NOMO-1 (cell line): ENCODE data around the gene LEMD2.
A peak's percentile ranks its signal among the peaks of the same experiment; 100 is the strongest.

Source experiments
- DNase-seq, 2 experiments: peaks; one replicate each; lab custom pipeline; 2025; ENCODE audit not compliant: unreplicated experiment in 2 of 2; lab: John Stamatoyannopoulos, UW

The LEMD2 gene

DNA sequence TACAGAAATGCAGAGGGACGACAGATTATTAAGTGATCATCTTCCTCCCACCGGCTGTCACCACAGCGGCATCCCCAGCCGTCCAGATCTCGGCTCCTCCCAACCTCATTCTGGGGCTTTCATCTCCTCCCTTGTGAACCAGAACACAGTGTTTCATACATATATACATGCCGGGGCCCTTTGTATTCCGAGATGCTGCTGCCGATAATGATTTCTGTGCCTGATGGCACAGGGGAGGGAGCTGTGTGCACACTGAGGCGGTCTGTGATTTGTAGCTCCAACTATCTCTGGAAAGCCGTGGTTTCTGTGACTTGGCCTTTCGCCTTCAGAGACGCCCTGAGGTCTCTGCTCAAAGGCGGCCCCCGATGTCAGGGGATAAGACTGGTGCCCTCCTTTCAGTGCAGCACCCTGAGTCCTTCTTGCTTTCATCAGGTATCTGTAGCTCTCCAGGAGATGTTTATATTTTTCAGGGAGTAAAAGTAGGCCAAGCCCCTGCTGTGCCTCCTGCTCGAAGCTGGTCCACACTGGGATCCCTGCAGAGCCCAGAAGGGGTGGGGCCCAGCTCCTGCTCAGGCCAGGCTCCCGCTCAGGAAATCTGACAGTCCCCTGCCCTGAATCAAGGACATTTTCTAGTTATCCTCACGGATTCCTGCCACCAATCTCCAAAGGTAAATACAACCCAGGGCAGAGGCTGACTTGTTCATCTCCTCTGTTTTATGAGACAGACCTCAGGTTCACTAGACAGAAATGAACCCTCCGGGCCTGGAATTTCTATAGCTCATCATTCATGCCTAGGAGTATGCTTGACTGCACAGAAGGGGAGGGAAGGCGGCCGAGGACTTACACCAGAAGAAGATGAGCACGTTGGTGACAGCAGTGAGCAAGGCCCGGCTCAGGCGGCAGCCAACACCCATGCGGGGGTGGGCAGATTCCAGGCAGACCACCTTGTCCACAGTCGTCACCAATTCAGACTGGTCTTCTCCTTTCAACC lies 11.2 kb downstream of the LEMD2 start:
- DNase-seq: no peak

DNA sequence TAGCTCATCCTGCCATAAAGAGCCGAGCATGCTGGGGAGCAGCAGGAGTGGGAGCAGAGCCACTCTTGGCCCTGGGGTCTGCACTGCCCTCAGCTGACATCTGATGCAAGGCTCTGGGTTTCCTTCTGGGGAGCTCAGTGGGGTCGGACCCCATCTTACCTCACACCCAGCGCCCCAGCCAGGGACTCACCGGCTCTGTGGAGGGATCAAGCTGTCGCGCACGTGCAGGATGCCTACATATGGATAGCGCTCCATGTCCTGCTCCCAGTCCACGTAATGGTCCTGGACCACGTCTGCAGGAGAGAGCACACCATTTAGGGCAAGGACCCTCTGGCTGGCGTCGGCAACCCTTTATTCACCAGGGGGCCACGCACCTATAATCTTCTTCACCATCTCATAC lies 12.2 kb downstream of the LEMD2 start:
- no peak for DNase-seq

GRCh38 chr6:33776186-33776585 lies 12.7 kb downstream of the LEMD2 start:
- DNase-seq: no peak

GRCh38 chr6:33774774-33775173 lies 14.2 kb downstream of the LEMD2 start:
- no peak for DNase-seq

DNA sequence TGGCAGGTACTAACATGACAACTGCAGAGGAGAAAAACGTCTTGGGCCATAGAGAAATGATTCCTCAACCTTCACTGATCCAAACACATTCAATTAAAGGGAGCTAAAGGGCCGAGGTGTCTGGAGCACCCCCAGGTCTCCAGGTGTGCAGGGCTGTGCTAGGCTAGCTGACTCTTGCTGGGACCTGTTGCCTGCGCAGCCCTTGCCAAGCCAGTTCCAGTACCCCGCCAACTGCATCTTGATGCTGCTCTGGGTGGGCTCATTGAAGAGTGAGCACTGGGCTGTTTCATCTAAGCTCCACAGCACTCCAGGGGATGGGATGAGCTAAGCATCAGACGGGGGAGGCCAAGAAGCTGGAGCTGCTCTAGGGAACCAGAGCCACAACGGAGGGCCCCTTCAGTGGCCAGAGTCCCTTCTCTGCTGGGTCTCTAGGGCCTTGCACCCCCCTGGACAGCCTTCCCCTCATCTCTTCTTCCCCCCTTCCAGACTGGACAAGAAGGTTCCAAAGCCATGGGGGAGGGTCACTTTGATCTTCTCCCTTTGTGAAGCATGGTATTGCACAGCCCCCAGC lies 15.9 kb downstream of the LEMD2 start:
- DNase-seq: no peak

GRCh38 chr6:33772082-33772830 lies 16.7 kb downstream of the LEMD2 start:
- DNase-seq: no peak

DNA sequence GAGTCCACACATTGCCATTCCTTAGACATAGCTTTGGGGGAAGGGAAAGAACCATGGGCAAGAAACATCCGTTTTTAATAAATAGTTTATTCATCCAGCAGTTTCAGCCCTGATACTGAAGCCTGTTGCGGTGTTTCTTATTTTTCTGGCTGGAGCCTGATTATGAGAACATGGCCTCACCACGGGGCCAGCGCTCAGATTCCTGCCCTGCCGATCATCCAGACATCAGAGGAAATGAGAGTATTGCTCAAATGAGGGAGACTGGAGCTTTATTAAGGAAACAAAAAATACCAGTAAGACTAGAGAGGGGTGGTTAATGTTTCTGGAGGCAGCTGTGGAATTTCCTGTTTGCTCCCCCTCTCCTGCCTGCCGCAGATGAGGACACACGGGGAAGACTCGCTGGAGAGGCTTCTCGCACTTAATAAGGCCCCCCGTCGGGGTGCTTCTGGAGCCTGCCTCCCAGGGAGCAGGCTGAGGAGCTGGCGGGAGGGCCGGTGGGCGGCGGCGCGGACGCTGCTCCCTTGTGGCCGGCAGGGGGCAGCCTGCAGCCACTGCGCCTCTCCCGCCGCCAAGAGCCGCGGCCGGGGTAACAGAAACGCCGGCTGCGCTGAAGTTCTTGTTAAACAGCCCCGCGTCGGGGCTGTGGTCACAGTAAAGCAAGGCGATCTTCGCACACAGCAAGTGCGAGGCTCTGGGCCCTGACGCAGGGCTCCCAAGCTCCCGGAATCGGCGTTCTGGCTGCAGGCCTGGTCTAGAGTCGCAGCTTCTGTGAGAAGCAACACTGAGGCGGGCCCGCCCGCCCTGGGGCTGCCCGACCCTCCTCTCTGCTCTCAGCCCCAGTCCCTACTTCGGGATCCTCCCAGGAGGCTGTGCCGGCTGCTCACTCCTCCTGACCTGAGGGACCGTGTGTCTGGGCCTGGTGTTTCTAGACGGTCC lies 17.5 kb downstream of the LEMD2 start:
- peak; percentile 55 to 67 for DNase-seq

- no peak for DNase-seq
Observed at GRCh38 chr6:33770833-33771145, 18.1 kb downstream of the LEMD2 start.

GRCh38 chr6:33770124-33770832 lies 18.7 kb downstream of the LEMD2 start:
- DNase-seq: no peak

GRCh38 chr6:33769248-33769821 lies 19.6 kb downstream of the LEMD2 start:
- no peak for DNase-seq

DNA sequence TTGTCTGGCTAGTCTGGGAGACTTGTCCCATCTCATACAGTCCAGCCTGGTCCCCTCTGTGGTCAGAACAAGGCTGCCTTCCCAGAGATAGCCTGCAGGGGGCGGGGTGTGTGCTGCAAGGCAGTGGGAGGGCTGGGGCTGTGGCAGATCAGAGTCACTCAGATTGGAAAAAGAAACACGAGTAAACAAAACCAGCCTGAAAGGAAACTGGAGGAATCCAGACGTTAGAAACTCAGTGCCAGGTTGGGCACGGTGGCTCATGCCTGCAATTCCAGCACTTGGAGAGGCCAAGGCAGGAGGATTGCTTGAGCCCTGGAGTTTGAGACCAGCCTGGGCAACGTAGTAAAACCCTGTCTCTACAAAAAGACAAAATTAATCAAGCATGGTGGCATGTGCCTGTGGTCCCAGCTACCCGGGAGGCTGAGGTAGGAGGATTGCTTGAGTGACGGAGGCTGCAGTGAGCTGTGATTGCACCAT lies 20.2 kb downstream of the LEMD2 start:
- DNase-seq: peak; percentile 35 to 38

DNA sequence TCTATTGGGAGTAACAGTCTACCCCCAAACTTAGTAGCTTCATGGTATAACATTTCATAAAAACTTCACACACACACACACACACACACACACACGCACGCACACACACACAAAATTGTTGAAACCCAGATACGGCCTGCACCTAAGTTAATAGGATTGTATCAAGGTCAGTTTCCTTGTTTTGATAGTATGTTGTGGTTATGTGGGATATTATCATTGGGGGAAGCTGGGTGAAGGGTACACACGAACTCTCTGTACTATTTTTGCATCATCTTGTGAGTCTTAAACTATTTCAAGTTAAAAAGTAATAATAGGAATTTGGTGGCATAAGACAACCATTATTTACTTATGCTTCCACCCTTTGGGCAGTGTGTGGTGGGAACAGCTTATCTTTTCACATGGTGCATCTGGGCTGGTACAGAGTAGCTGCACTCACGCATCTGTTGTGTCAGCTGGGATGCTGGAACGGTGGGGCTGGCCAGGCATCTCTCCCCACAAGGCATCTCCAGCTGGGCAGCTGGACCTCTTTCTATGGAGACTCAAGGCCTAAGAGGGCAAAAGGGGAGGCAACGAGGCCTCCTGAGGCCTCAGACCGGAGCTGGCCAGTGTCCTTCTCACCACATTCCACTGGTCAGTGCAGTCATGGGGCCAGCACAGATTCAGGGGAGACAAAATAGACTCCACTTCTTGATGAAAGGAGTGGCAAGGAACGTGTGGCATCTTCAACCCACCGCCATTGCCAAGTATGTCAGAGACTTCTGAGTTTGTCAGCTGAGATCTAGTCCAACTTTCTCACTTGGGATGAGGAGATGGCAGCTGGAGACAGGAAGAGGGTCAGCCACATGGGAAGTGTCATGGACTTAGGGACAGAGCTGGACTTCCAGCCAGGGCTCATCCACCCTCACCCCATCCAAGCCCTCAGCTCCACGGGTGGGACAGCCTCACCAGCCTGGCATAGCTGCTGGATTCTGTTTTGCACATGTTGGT lies 21.7 kb downstream of the LEMD2 start:
- DNase-seq: no peak

- DNase-seq: no peak
Observed at GRCh38 chr6:33765368-33765767, 23.6 kb downstream of the LEMD2 start.

GRCh38 chr6:33764036-33764435 lies 24.9 kb downstream of the LEMD2 start:
- no peak for DNase-seq

GRCh38 chr6:33763483-33763882 lies 25.4 kb downstream of the LEMD2 start:
- DNase-seq: no peak

DNA sequence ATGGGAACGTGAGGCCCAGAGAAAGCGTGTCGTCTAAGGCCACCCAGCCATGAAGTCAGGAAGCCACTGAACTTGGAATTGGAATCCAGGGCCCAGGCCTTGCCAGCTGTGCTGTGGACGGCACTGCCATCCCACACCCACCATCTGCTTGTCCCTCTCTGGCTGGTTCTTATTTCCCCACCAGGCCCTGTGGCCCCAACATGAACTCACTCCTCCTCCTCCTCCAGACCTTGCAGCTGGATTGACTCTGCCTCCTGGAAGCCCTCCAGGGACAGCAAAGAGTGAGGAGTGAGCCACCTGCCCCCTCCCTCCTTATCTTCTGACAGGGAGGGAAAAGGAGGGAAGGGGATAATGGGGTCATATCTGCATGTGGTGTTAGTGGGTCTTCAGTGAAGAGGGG lies 26.2 kb downstream of the LEMD2 start:
- DNase-seq: no peak

DNA sequence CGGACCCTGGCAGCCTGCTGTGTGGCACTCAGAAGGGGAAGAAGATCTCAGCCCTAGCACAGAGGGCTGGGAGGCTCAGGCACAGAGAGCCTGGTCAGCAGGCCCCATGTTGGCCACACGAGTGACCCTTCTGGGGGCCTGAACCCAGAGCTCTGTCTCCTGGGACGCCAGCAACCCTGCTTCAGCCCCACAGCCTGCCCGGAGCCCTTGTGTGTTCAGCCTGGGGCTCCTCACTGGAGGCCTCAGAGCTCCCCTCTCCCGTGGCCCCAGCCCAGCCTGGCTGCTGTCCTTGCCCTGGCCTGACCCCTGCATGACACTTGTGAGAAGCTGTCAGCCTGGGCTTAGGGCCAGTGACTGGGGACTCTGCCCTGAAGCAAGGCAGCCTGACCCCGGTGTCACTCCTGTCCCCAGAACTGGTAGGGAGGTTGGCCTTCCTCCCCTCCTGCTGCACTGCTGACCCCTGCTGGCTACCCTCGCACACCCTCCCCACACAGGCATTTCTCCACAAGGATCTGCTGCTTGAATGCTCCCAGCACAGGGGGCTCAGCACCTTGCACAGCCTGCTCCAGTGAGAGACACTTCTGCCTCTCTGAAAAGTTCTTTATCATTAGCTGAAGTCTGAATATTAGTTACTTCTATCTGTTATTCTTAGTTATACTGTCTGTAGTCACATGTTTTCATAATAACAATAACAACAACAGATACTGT lies 26.9 kb downstream of the LEMD2 start:
- DNase-seq: peak; percentile 30 to 41

DNA sequence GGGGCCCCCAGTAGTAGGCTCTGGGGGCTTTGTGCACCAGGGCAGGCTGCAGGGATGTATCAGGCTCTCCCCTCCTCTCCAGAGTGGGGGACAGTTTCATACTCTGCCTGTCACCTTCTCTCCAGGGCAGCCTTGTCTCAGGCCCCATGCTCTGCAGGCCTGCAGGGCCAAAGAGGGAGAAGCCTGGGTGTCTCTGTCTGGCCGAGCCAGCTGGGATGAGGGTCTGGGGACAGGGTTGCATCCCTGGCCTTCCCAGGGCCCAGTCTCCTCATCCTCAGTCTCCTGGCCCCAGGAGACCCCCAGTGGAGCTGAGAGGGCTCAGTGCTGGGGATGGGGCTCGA lies 27.4 kb downstream of the LEMD2 start:
- no peak for DNase-seq
